Measurements from ENCODE around the gene RBM6. TPM values are rescaled to one million over a fixed set of nuclear protein-coding genes. Genes with fewer than 3 reads are reported as not detected.

RBM6 gene
- total RNA-seq, 1 experiment from 2014 or later: 90.7 TPM

DNA sequence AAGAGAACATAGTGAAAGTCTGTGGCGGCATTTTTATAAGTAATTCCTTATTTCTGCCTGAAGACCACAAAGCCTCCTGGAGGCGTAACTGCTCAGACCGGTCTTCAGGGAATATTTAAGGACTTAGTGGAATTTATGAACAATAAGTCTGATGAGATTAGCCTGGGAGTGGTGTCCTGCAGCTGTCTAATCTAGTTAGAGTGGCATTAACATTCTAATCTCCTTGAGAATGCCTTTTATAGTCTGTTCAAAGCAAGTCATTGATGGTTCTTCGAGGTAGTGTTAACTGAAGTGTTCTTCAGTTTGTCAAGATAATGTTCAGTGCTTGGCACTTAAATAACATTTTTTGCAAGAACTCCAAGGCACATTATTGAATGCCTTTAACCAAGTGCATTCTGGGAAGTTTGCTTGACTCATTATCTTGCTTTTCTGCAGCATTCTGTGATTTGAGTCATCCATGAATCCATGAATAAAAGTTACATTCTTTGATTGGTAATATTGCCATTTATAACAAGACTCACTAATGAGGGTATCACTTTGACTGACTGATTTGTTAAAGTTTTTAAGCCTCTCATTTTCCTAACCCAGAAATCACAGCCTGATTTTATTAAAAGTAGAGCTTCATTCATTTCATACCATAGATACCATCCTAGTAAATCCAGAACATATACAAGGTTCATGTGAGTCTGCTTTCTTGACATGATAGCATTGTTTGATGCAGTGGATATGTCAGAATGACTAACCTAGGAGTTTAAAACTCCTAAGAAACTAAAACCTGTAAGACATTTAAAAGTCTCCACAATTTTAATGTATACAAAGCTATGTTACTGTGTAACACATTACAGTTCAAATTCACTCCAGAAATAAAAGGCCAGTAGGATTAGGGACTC, 161.3 kb downstream of the RBM6 start:
- Histone ChIP-seq H4K91ac (ENCODE audit: insufficient read length, low read depth, low read length) (no peak overlapping the region), H3K56ac (ENCODE audit: insufficient read length, low read depth, low read length) (no peak overlapping the region), H3K23ac (ENCODE audit: insufficient read length, low read depth, low read length) (no peak overlapping the region), H3K4ac (ENCODE audit: low read depth, low read length) (no peak overlapping the region), H2BK20ac (ENCODE audit: low read depth, low read length, poor library complexity, severe bottlenecking) (no peak overlapping the region), H3K9me3 (ENCODE audit: control insufficient read depth, low read depth, low read length) (no peaks in the 10 kb centered on the region), H2BK5ac (ENCODE audit: insufficient read length, low read length) (no peak overlapping the region), H3K18ac (ENCODE audit: insufficient read length, low read depth, low read length) (no peak overlapping the region), H3K27me3 (ENCODE audit: insufficient read depth, low read length) (no peaks in the 10 kb centered on the region), H3K4me2 (ENCODE audit: insufficient read depth, insufficient read length, low read length) (no peak overlapping the region), H2BK120ac (ENCODE audit: low read depth, low read length, poor library complexity, severe bottlenecking) (no peak overlapping the region), H4K5ac (ENCODE audit: insufficient read length, low read depth, low read length) (no peak overlapping the region), H3K9ac (ENCODE audit: extremely low read depth, insufficient read length, low read length) (no peak overlapping the region), H3T11ph (ENCODE audit: low read length) (no peak overlapping the region), H3K4me1 (ENCODE audit: insufficient read depth, low read length) (no peaks in the 10 kb centered on the region), H3K23me2 (ENCODE audit: insufficient read length, low read depth, low read length, poor library complexity, severe bottlenecking) (no peaks in the 10 kb centered on the region), H2BK12ac (ENCODE audit: insufficient read length, low read depth, low read length) (no peak overlapping the region), H2BK15ac (ENCODE audit: low read depth, low read length) (no peak overlapping the region), H3K14ac (ENCODE audit: insufficient read depth, low read length) (no peak overlapping the region), H4K20me1 (ENCODE audit: control insufficient read depth, insufficient read depth, insufficient read length) (no peaks in the 10 kb centered on the region), H2AFZ (ENCODE audit: low read length) (no peak overlapping the region), H3K79me2 (ENCODE audit: insufficient read depth, low read length) (no peaks in the 10 kb centered on the region), H4K8ac (replicated peaks; ENCODE audit: insufficient read length, low read depth, low read length) (no peak overlapping the region), H3K27ac (ENCODE audit: insufficient read length, low read depth, low read length) (no peak overlapping the region), H3K79me1 (ENCODE audit: insufficient read depth, low read depth, low read length, poor library complexity, severe bottlenecking) (peaks cover 4% of the 10 kb centered on the region), H2AK5ac (ENCODE audit: insufficient read length, low read length) (no peak overlapping the region)
- no CpG with 5 or more reads among the region's 4 CpGs for WGBS (ENCODE audit: extremely low coverage, insufficient read length, low lambda C conversion rate)
- Mint-ChIP-seq H3K27ac (no peak overlapping the region), H3K4me1 (no peaks in the 10 kb centered on the region), H3K4me3 (no peak overlapping the region), H3K9me3 (no peaks in the 10 kb centered on the region), H3K36me3 (ENCODE audit: insufficient read depth in 1 of 3, low read depth in 3 of 3) (peaks cover 54 to 94% (median 87%) of the 10 kb centered on the region in 3 experiments; a peak in 6 of 7 replicates), H3K27me3 (ENCODE audit: low read depth) (no peaks in the 10 kb centered on the region)
- TF ChIP-seq, protein P1, sequence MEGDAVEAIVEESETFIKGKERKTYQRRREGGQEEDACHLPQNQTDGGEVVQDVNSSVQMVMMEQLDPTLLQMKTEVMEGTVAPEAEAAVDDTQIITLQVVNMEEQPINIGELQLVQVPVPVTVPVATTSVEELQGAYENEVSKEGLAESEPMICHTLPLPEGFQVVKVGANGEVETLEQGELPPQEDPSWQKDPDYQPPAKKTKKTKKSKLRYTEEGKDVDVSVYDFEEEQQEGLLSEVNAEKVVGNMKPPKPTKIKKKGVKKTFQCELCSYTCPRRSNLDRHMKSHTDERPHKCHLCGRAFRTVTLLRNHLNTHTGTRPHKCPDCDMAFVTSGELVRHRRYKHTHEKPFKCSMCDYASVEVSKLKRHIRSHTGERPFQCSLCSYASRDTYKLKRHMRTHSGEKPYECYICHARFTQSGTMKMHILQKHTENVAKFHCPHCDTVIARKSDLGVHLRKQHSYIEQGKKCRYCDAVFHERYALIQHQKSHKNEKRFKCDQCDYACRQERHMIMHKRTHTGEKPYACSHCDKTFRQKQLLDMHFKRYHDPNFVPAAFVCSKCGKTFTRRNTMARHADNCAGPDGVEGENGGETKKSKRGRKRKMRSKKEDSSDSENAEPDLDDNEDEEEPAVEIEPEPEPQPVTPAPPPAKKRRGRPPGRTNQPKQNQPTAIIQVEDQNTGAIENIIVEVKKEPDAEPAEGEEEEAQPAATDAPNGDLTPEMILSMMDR (conservative IDR thresholded peaks at IDR 0.05): no peak
- DNase-seq: no peak
